HepG2 (cell line): ENCODE measurements around the gene SLCO2A1. TPM values are rescaled to one million over a fixed set of nuclear protein-coding genes. Genes with fewer than 3 reads are reported as not detected.

Experiments
- ATAC-seq: fragments of 200-7000 bp; cut with Tn5 transposase; 3 replicates; pipeline ENCODE4 v1.9.1; 2020; ENCODE audit warnings: mild to moderate bottlenecking, moderate library complexity
- BruUV-seq: library from RNA; stranded (reverse); fragments of 400-500 nt; replicated peaks from 2 replicates; lab custom pipeline; 2021; lab: Mats Ljungman, UMichigan
- CTCF ChIA-PET: fragments of 300-600 bp; formaldehyde crosslinking; extraction: SDS; loops from one replicate; lab custom pipeline; 2021; ENCODE audit warnings: low total read pairs, inconsistent platforms, low intra/inter-chr PET ratio; lab: Yijun Ruan, JAX
- POLR2A ChIA-PET: fragments of 350-600 bp; sonication (Branson Sonifier 250); formaldehyde crosslinking; loops from one replicate; lab custom pipeline; 2020; ENCODE audit warnings: antibody characterized with exemption, inconsistent platforms; lab: Yijun Ruan, JAX
- DNase-seq: peaks from one replicate; pipeline ENCODE4 v3.0.0-alpha.2; 2015; ENCODE audit warnings: low spot score
- FAIRE-seq: peaks from 3 replicates; lab custom pipeline; 2011; peaks lifted over from hg19 to GRCh38; lab: Jason Lieb, UNC
- H2AFZ ChIP-seq: one replicate; pipeline ENCODE4 v1.6.1; 2011; ENCODE audit warnings: low read length, inconsistent platforms
- H3K27ac ChIP-seq: fragments of 300-600 bp; 3 replicates; pipeline ENCODE4 v1.8.0; 2011; ENCODE audit warnings: mixed run types, mild to moderate bottlenecking, mixed read lengths, low read length, inconsistent platforms; ENCODE audit not compliant: insufficient read depth; ENCODE audit errors: extremely low read length
- H3K27me3 ChIP-seq, 2 experiments: fragments of 200-600 bp in 1 of 2; 2 replicates in 1 of 2; 3 replicates in 1 of 2; pipeline versions ENCODE4 v1.6.0 to v1.8.0; 2011; ENCODE audit warnings: low read length in 2 of 2, mild to moderate bottlenecking in 2 of 2, moderate library complexity in 2 of 2, inconsistent platforms in 1 of 2; ENCODE audit not compliant: insufficient read depth in 2 of 2, control insufficient read depth in 1 of 2
- H3K36me3 ChIP-seq, 2 experiments: fragments of 200-600 bp in 1 of 2; replicated peaks in 1 of 2; 2 replicates in 1 of 2; 3 replicates in 1 of 2; pipeline versions ENCODE4 v1.5.1 to v1.8.0; 2011; ENCODE audit warnings: low read length in 2 of 2, inconsistent platforms in 1 of 2; ENCODE audit not compliant: insufficient read depth in 2 of 2, control insufficient read depth in 1 of 2
- H3K4me1 ChIP-seq: 2 replicates; pipeline ENCODE4 v1.5.1; 2012; ENCODE audit warnings: low read length, inconsistent platforms; ENCODE audit not compliant: insufficient read depth
- H3K4me2 ChIP-seq: 2 replicates; pipeline ENCODE4 v1.6.0; 2011; ENCODE audit warnings: low read depth, low read length, inconsistent platforms
- H3K4me3 ChIP-seq, 3 experiments: fragments of 200-600 bp in 1 of 3; sonication (generic), shearing (Covaris generic) in 1 of 3; replicated peaks in 1 of 3; 2 replicates each; pipeline ENCODE4 v1.5.1; 2011 to 2016; ENCODE audit warnings: low read length in 3 of 3, inconsistent platforms in 2 of 3, low read depth in 2 of 3, mild to moderate bottlenecking in 2 of 3, control low read depth in 1 of 3, mixed read lengths in 1 of 3; ENCODE audit not compliant: insufficient read depth in 1 of 3
- H3K79me2 ChIP-seq: one replicate; pipeline ENCODE4 v1.6.1; 2011; ENCODE audit warnings: low read length, inconsistent platforms; ENCODE audit not compliant: insufficient read depth
- H3K9ac ChIP-seq: 2 replicates; pipeline ENCODE4 v1.6.0; 2011; ENCODE audit warnings: mild to moderate bottlenecking, low read depth, low read length, inconsistent platforms; ENCODE audit not compliant: insufficient read depth
- H3K9me3 ChIP-seq: 2 replicates; pipeline ENCODE4 v1.5.1; 2012; ENCODE audit warnings: mild to moderate bottlenecking, low read length
- H4K20me1 ChIP-seq: 2 replicates; pipeline ENCODE4 v1.6.0; 2011; ENCODE audit warnings: inconsistent platforms, mild to moderate bottlenecking, low read length, moderate library complexity; ENCODE audit not compliant: insufficient read depth
- EED ChIP-seq: sonication (generic); formaldehyde crosslinking; IDR thresholded peaks from 2 replicates; pipeline ENCODE4 v1.5.0; 2020; ENCODE audit warnings: mild to moderate bottlenecking, missing genetic modification reagents
- PRDM4 ChIP-seq: sonication (generic); formaldehyde crosslinking; IDR thresholded peaks from 2 replicates; pipeline ENCODE4 v1.9.0; 2021; ENCODE audit warnings: missing genetic modification reagents, borderline replicate concordance
- ZBTB42 ChIP-seq: sonication (generic); formaldehyde crosslinking; IDR thresholded peaks from 2 replicates; pipeline ENCODE4 v1.5.0; 2020; ENCODE audit warnings: mild to moderate bottlenecking, missing genetic modification reagents
- ZKSCAN1 ChIP-seq: fragments of 150-350 bp; IDR thresholded peaks from 2 replicates; pipeline ENCODE4 v1.6.1; 2014; ENCODE audit warnings: low read length
- ZNF280D ChIP-seq: sonication (generic); formaldehyde crosslinking; IDR thresholded peaks from 2 replicates; pipeline ENCODE4 v1.5.1; 2020; ENCODE audit warnings: mild to moderate bottlenecking, missing genetic modification reagents
- ZNF350 ChIP-seq: sonication (generic); formaldehyde crosslinking; IDR thresholded peaks from 2 replicates; pipeline ENCODE4 v1.4.0; 2020; ENCODE audit warnings: mild to moderate bottlenecking, low read depth, missing genetic modification reagents, borderline replicate concordance
- ZNF543 ChIP-seq: sonication (generic); formaldehyde crosslinking; IDR thresholded peaks from 2 replicates; pipeline ENCODE4 v1.4.0; 2020; ENCODE audit warnings: mild to moderate bottlenecking, missing genetic modification reagents
- WGBS: methylation state at CpG from one replicate; pipeline ENCODE4 v1.1.6; 2017; ENCODE audit warnings: low lambda C conversion rate; 5-methylcytosine and 5-hydroxymethylcytosine counted together
- in situ Hi-C: cut with HindIII; loops from 2 replicates; pipeline ENCODE4 v1.10.0; 2017; ENCODE audit warnings: low pct_unique_long_range_greater_than_20kb; ENCODE audit not compliant: extremely low pct_ligation_motif_present
- intact Hi-C: fragments of 100-400 bp; cut with micrococcal nuclease; formaldehyde crosslinking; loops from one replicate; pipeline ENCODE4 v1.10.0; 2022; ENCODE audit not compliant: unreplicated experiment
- polyA plus RNA-seq, 8 experiments: library from polyadenylated mRNA; depleted of rRNA in 3 of 8; stranded (reverse) in 7 of 8; unstranded in 1 of 8; fragments of >200 nt; fragmentation: Illumina TruSeq in 4 of 8; extraction: Trizol in 4 of 8; gene quantifications; 2 replicates each; pipeline versions ENCODE4 v1.2.1 to v1.2.3, GENCODE V29; 2011 to 2016; ENCODE audit warnings: low read depth in 4 of 8, missing spikeins in 1 of 8, mixed read lengths in 1 of 8; ENCODE audit not compliant: insufficient read depth in 1 of 8
- total RNA-seq, 5 experiments: library from RNA; depleted of rRNA; stranded (reverse); fragments of >200 nt; fragmentation: Illumina TruSeq; extraction: Trizol; gene quantifications; 2 replicates each; pipeline ENCODE4 v1.2.3, GENCODE V29; 2016; ENCODE audit warnings: low read depth in 1 of 5
- TF ChIP-seq, protein P1 (sequence below): sonication (generic); formaldehyde crosslinking; IDR thresholded peaks from 2 replicates; pipeline ENCODE4 v1.5.0; 2020; ENCODE audit warnings: missing genetic modification reagents
- TF ChIP-seq, protein P2 (sequence below): sonication (generic); formaldehyde crosslinking; IDR thresholded peaks from 2 replicates; pipeline ENCODE4 v1.5.1; 2020; ENCODE audit warnings: missing genetic modification reagents, mild to moderate bottlenecking, borderline replicate concordance
- TF ChIP-seq, protein P3 (sequence below): sonication (generic); formaldehyde crosslinking; IDR thresholded peaks from 2 replicates; pipeline ENCODE4 v1.4.0; 2020; ENCODE audit warnings: missing genetic modification reagents

Gene SLCO2A1
- total and polyA plus RNA-seq, 2 of the 13 experiments (the other 11 are each of a cell fraction or from before 2014, with no cell fraction given), result 0.04 TPM; not detected in 1

DNA sequence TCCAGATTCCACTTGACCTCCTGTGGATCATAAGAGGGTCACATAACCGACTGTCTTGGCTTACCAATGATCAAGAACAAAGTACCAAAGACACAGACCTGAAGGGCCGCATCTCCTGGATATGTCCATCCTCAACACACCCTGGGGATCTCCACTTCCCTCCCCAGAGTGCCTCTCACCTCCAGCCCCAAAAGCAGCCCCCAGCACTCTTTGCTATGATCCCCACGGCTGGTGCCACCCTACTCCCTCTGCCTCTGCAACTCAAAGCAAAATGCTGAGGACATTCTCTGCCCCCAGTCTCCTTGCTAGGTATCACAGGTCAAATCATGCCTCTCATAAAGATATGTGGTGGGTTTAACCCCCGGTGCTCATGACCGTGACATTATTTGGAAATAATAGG is 32.7 kb downstream of the SLCO2A1 start:
- ChIA-PET CTCF (no interaction called here), POLR2A (no interaction called here)
- ATAC-seq, result no peak
- no peak for FAIRE-seq
- Histone ChIP-seq H3K9me3 (no peaks in the 10 kb centered on the region), H4K20me1 (no peaks in the 10 kb centered on the region), H3K4me1 (no peaks in the 10 kb centered on the region), H3K4me3 (no peak overlapping the region), H3K4me2 (no peak overlapping the region), H3K27me3 (peaks cover 6 to 48% of the 10 kb centered on the region in 2 experiments; a peak in 4 of 5 replicates), H2AFZ (no peak overlapping the region), H3K27ac (no peak overlapping the region), H3K36me3 (no peaks in the 10 kb centered on the region), H3K79me2 (no peaks in the 10 kb centered on the region), H3K9ac (no peak overlapping the region)
- no peak for DNase-seq
- intact Hi-C loops, result no loop called here
- WGBS, result 34% methylated on average over 5 of the region's 5 CpGs
- no TSS peak for BruUV-seq
- in situ Hi-C loops, result no loop called here
- TF ChIP-seq ZBTB42 (CRISPR knock-in tag), result no peak
- TF ChIP-seq, protein P1, sequence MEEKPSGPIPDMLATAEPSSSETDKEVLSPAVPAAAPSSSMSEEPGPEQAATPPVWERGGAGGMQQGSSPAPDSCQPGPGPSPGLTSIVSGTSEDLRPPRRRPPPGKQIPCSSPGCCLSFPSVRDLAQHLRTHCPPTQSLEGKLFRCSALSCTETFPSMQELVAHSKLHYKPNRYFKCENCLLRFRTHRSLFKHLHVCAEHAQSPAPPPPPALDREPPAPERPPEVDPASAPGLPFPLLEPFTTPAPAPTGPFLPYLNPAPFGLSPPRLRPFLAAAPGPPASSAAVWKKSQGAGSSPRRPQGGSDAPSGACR (CRISPR knock-in tag), result no peak
- no peak for TF ChIP-seq PRDM4 (CRISPR knock-in tag)
- TF ChIP-seq ZNF280D (CRISPR knock-in tag), result no peak
- no peak for TF ChIP-seq EED (CRISPR knock-in tag)
- TF ChIP-seq, protein P2, sequence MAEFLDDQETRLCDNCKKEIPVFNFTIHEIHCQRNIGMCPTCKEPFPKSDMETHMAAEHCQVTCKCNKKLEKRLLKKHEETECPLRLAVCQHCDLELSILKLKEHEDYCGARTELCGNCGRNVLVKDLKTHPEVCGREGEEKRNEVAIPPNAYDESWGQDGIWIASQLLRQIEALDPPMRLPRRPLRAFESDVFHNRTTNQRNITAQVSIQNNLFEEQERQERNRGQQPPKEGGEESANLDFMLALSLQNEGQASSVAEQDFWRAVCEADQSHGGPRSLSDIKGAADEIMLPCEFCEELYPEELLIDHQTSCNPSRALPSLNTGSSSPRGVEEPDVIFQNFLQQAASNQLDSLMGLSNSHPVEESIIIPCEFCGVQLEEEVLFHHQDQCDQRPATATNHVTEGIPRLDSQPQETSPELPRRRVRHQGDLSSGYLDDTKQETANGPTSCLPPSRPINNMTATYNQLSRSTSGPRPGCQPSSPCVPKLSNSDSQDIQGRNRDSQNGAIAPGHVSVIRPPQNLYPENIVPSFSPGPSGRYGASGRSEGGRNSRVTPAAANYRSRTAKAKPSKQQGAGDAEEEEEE (CRISPR knock-in tag), result no peak
- TF ChIP-seq ZNF350 (CRISPR knock-in tag), result no peak
- no peak for TF ChIP-seq ZKSCAN1
- no peak for TF ChIP-seq ZNF543 (CRISPR knock-in tag)
- TF ChIP-seq, protein P3, sequence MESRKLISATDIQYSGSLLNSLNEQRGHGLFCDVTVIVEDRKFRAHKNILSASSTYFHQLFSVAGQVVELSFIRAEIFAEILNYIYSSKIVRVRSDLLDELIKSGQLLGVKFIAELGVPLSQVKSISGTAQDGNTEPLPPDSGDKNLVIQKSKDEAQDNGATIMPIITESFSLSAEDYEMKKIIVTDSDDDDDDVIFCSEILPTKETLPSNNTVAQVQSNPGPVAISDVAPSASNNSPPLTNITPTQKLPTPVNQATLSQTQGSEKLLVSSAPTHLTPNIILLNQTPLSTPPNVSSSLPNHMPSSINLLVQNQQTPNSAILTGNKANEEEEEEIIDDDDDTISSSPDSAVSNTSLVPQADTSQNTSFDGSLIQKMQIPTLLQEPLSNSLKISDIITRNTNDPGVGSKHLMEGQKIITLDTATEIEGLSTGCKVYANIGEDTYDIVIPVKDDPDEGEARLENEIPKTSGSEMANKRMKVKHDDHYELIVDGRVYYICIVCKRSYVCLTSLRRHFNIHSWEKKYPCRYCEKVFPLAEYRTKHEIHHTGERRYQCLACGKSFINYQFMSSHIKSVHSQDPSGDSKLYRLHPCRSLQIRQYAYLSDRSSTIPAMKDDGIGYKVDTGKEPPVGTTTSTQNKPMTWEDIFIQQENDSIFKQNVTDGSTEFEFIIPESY (CRISPR knock-in tag), result no peak
